ENCODE measurements around the gene NET1.
"Not testable (repeated sequence)": the region's sequence is repeated elsewhere in the genome, so short reads cannot be mapped to it uniquely, and the experiment has no call there.

Gene NET1

GRCh38 chr10:5404208-5405041 is 7.9 kb upstream of the NET1 start, which contains the start of gene TUBAL3:
TUBAL3 (minus strand) TSS chr10:5404828; CDS start chr10:5404792, 36 bp downstream.
- no peak for DNase-seq (ENCODE audit: extremely low read depth, insufficient read length)
- TF ChIP-seq, protein P1, sequence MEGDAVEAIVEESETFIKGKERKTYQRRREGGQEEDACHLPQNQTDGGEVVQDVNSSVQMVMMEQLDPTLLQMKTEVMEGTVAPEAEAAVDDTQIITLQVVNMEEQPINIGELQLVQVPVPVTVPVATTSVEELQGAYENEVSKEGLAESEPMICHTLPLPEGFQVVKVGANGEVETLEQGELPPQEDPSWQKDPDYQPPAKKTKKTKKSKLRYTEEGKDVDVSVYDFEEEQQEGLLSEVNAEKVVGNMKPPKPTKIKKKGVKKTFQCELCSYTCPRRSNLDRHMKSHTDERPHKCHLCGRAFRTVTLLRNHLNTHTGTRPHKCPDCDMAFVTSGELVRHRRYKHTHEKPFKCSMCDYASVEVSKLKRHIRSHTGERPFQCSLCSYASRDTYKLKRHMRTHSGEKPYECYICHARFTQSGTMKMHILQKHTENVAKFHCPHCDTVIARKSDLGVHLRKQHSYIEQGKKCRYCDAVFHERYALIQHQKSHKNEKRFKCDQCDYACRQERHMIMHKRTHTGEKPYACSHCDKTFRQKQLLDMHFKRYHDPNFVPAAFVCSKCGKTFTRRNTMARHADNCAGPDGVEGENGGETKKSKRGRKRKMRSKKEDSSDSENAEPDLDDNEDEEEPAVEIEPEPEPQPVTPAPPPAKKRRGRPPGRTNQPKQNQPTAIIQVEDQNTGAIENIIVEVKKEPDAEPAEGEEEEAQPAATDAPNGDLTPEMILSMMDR (IDR thresholded peaks at IDR 0.05; ENCODE audit: insufficient read depth, low read length, poor library complexity, severe bottlenecking) = no peak
- Histone ChIP-seq H3K4me3 (replicated peaks; ENCODE audit: low read depth, low read length) (no peak within 1 kb of the TSS), H3K36me3 (ENCODE audit: control insufficient read depth, insufficient read depth, low read length) (no peaks in the 10 kb centered on the region), H3K27me3 (replicated peaks; ENCODE audit: control insufficient read depth, insufficient read depth, low read length) (no peaks in the 10 kb centered on the region)

GRCh38 chr10:5406918-5407317 is 5.4 kb upstream of the NET1 start:
- Histone ChIP-seq H3K36me3 (ENCODE audit: control insufficient read depth, insufficient read depth, low read length) (no peaks in the 10 kb centered on the region), H3K27me3 (replicated peaks; ENCODE audit: control insufficient read depth, insufficient read depth, low read length) (no peaks in the 10 kb centered on the region), H3K4me3 (replicated peaks; ENCODE audit: low read depth, low read length) (no peak overlapping the region)
- DNase-seq (ENCODE audit: extremely low read depth, insufficient read length) = no peak
- TF ChIP-seq, protein P1 (IDR thresholded peaks at IDR 0.05; ENCODE audit: insufficient read depth, low read length, poor library complexity, severe bottlenecking) = no peak

GRCh38 chr10:5410787-5411186 is 1.6 kb upstream of the NET1 start:
- not testable (repeated sequence) for H3K4me3 ChIP-seq (replicated peaks; ENCODE audit: low read depth, low read length); DNase-seq (ENCODE audit: extremely low read depth, insufficient read length); H3K36me3 ChIP-seq (ENCODE audit: control insufficient read depth, insufficient read depth, low read length); H3K27me3 ChIP-seq (replicated peaks; ENCODE audit: control insufficient read depth, insufficient read depth, low read length)

GRCh38 chr10:5411941-5412276 is 448 bp upstream of the NET1 start:
- Histone ChIP-seq H3K36me3 (ENCODE audit: control insufficient read depth, insufficient read depth, low read length) (no peaks in the 10 kb centered on the region), H3K27me3 (replicated peaks; ENCODE audit: control insufficient read depth, insufficient read depth, low read length) (no peaks in the 10 kb centered on the region), H3K4me3 (replicated peaks; ENCODE audit: low read depth, low read length) (peak overlapping the region; percentile 93)
- no peak for DNase-seq (ENCODE audit: extremely low read depth, insufficient read length)
- TF ChIP-seq, protein P1 (IDR thresholded peaks at IDR 0.05; ENCODE audit: insufficient read depth, low read length, poor library complexity, severe bottlenecking) = no peak

DNA sequence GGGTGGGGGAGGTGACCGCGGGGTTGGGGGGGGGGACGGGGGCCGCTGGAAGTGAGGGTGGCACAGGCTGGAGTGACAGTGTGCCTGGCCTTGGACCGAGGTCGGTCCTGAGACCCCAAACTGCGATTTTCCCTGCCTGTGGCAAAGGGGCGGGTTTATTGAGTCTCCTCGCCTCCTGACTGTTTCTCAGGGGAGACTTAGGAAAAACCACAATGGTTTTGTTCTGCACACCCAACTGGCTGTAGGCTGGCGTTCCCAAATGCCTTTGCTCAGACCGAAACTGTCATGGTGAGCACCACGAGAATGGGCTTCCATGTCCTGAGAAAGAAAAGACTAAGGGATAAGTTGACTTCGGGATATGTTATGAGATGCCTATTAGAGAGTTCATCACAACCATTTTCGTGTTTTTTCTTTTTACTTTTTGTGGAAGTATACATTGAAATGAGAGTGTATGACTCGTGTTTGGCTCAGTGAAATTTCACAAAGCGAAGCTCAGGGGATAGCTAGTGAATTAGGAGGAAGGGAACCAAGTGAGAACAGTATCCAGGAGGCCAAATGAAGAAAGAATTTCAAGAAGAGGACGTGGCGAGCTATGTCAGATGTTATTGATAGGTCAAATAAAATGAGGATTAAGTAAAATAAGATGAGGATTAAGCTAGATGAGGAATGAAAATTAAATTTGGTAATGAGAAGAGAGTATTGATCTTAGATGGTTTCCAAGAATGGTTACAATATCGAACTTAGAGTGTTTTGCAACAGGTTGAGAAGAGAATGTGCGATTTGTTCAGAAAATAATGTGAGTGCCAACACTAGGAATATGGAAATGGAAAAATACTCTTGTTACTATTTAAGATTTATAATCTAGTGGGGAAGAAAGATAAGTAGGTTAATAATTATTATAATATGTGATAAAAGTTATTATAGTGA is 918 bp downstream of the NET1 start:
- peak; percentile 6 for DNase-seq (ENCODE audit: extremely low read depth, insufficient read length)
- TF ChIP-seq, protein P1 (IDR thresholded peaks at IDR 0.05; ENCODE audit: insufficient read depth, low read length, poor library complexity, severe bottlenecking) = no peak
- no peaks in the 10 kb centered on the region for H3K36me3 ChIP-seq (ENCODE audit: control insufficient read depth, insufficient read depth, low read length)
- H3K4me3 ChIP-seq (replicated peaks; ENCODE audit: low read depth, low read length) = peak overlapping the region; percentile 93
- no peaks in the 10 kb centered on the region for H3K27me3 ChIP-seq (replicated peaks; ENCODE audit: control insufficient read depth, insufficient read depth, low read length)

GRCh38 chr10:5416981-5417380 is 4.6 kb downstream of the NET1 start:
- no peak overlapping the region for H3K4me3 ChIP-seq (replicated peaks; ENCODE audit: low read depth, low read length)
- no peak for DNase-seq (ENCODE audit: extremely low read depth, insufficient read length)
- H3K27me3 ChIP-seq (replicated peaks; ENCODE audit: control insufficient read depth, insufficient read depth, low read length) = no peaks in the 10 kb centered on the region
- TF ChIP-seq, protein P1 (IDR thresholded peaks at IDR 0.05; ENCODE audit: insufficient read depth, low read length, poor library complexity, severe bottlenecking) = no peak
- no peaks in the 10 kb centered on the region for H3K36me3 ChIP-seq (ENCODE audit: control insufficient read depth, insufficient read depth, low read length)
